CD14-positive monocyte (primary cell): ENCODE measurements around the gene DEFB131B. TPM values are rescaled to one million over a fixed set of nuclear protein-coding genes. Genes with fewer than 3 reads are reported as not detected.
A peak's percentile ranks its signal among the peaks of the same experiment; 100 is the strongest.
"Not testable (repeated sequence)": the region's sequence is repeated elsewhere in the genome, so short reads cannot be mapped to it uniquely, and the experiment has no call there.

Experiments
- DNase-seq, 3 donors: peaks; one replicate each; pipeline ENCODE4 v3.0.0-alpha.2; 2011 to 2022
- H2AFZ ChIP-seq: 2 replicates; pipeline ENCODE4 v1.6.0; 2012; ENCODE audit warnings: mild to moderate bottlenecking, low read depth, low read length, inconsistent platforms; ENCODE audit not compliant: insufficient read depth, poor library complexity, severe bottlenecking
- H3K27ac ChIP-seq, 2 donors: 1 replicate in 1 of 2; 2 replicates in 1 of 2; pipeline ENCODE4 v1.5.1; 2012 to 2013; ENCODE audit warnings: low read length in 2 of 2, control low read depth in 1 of 2, inconsistent platforms in 1 of 2, low read depth in 1 of 2, mild to moderate bottlenecking in 1 of 2
- H3K27me3 ChIP-seq, 2 donors: one replicate each; pipeline versions ENCODE4 v1.6.0 to v1.6.1; 2011 to 2013; ENCODE audit warnings: low read length in 2 of 2; ENCODE audit not compliant: control insufficient read depth in 2 of 2, insufficient read depth in 2 of 2
- H3K36me3 ChIP-seq, 2 donors: replicated peaks in 1 of 2; 1 replicate in 1 of 2; 2 replicates in 1 of 2; pipeline versions ENCODE4 v1.5.1 to v1.6.1; 2012 to 2013; ENCODE audit warnings: low read length in 2 of 2, control low read depth in 1 of 2, inconsistent platforms in 1 of 2, mild to moderate bottlenecking in 1 of 2; ENCODE audit not compliant: insufficient read depth in 2 of 2, control insufficient read depth in 1 of 2
- H3K4me1 ChIP-seq, 2 donors: 1 replicate in 1 of 2; 2 replicates in 1 of 2; pipeline versions ENCODE4 v1.5.1 to v1.6.1; 2012 to 2013; ENCODE audit warnings: low read length in 2 of 2, control low read depth in 1 of 2, inconsistent platforms in 1 of 2, mild to moderate bottlenecking in 1 of 2, moderate library complexity in 1 of 2; ENCODE audit not compliant: insufficient read depth in 2 of 2, control insufficient read depth in 1 of 2
- H3K4me2 ChIP-seq: replicated peaks from 2 replicates; pipeline ENCODE3; 2012; ENCODE audit warnings: low read length, moderate library complexity, mild to moderate bottlenecking; ENCODE audit not compliant: poor library complexity, severe bottlenecking; ENCODE audit errors: extremely low read depth
- H3K4me3 ChIP-seq, 3 experiments: fragments of 200-600 bp in 1 of 3; sonication (generic) in 1 of 3; replicated peaks in 1 of 3; 1 replicate in 2 of 3; 2 replicates in 1 of 3; pipeline ENCODE4 v1.5.1; 2011 to 2013; ENCODE audit warnings: low read length in 3 of 3, mild to moderate bottlenecking in 3 of 3, control low read depth in 2 of 3, low read depth in 2 of 3, inconsistent platforms in 1 of 3, moderate library complexity in 1 of 3
- H3K79me2 ChIP-seq: 2 replicates; pipeline ENCODE4 v1.6.0; 2012; ENCODE audit warnings: mild to moderate bottlenecking, control low read depth, inconsistent platforms, low read length, moderate library complexity; ENCODE audit not compliant: insufficient read depth
- H3K9ac ChIP-seq: 2 replicates; pipeline ENCODE4 v1.6.0; 2017; ENCODE audit warnings: low read length, mild to moderate bottlenecking; ENCODE audit not compliant: insufficient read depth, poor library complexity, severe bottlenecking
- H3K9me3 ChIP-seq, 2 donors: replicated peaks in 1 of 2; 1 replicate in 1 of 2; 2 replicates in 1 of 2; pipeline versions ENCODE4 v1.5.1 to v1.6.1; 2012 to 2013; ENCODE audit warnings: low read length in 2 of 2, control low read depth in 1 of 2; ENCODE audit not compliant: control insufficient read depth in 1 of 2, insufficient read depth in 1 of 2
- H4K20me1 ChIP-seq: 2 replicates; pipeline ENCODE4 v1.6.0; 2012; ENCODE audit warnings: mild to moderate bottlenecking, low read length, control low read depth, moderate library complexity; ENCODE audit not compliant: insufficient read depth
- H3K27ac Mint-ChIP-seq, 7 donors: one replicate each; pipeline ENCODE4 v1.8.0; 2020; ENCODE audit warnings: mild to moderate bottlenecking in 7 of 7, mixed read lengths in 7 of 7, moderate library complexity in 6 of 7, inconsistent platforms in 2 of 7
- H3K27me3 Mint-ChIP-seq, 3 donors: one replicate each; pipeline ENCODE4 v1.8.0; 2021 to 2022; ENCODE audit warnings: low read depth in 3 of 3, mild to moderate bottlenecking in 3 of 3, mixed read lengths in 3 of 3, moderate library complexity in 3 of 3, inconsistent platforms in 1 of 3
- H3K36me3 Mint-ChIP-seq, 2 donors: one replicate each; pipeline ENCODE4 v1.8.0; 2020; ENCODE audit warnings: mixed read lengths in 2 of 2, inconsistent platforms in 1 of 2, mild to moderate bottlenecking in 1 of 2
- H3K4me1 Mint-ChIP-seq: one replicate; pipeline ENCODE4 v1.8.0; 2020; ENCODE audit warnings: mild to moderate bottlenecking, mixed read lengths
- H3K4me3 Mint-ChIP-seq, 2 donors: one replicate each; pipeline ENCODE4 v1.8.0; 2020; ENCODE audit warnings: mild to moderate bottlenecking in 2 of 2, mixed read lengths in 2 of 2, moderate library complexity in 1 of 2
- H3K9me3 Mint-ChIP-seq, 7 donors: one replicate each; pipeline ENCODE4 v1.8.0; 2020 to 2022; ENCODE audit warnings: mixed read lengths in 7 of 7, mild to moderate bottlenecking in 6 of 7, moderate library complexity in 6 of 7, inconsistent platforms in 2 of 7
- WGBS: methylation state at CpG from one replicate; pipeline ENCODE4 v1.1.5; 2013; ENCODE audit warnings: missing lambda C conversion rate; ENCODE audit not compliant: insufficient coverage; 5-methylcytosine and 5-hydroxymethylcytosine counted together
- intact Hi-C, 2 donors: fragments of 100-400 bp; cut with micrococcal nuclease; formaldehyde crosslinking; loops; one replicate each; pipeline versions ENCODE4 v1.15.0 to v1.15.1; 2023
- polyA plus RNA-seq, 3 donors: library from polyadenylated mRNA; depleted of rRNA in 1 of 3; unstranded in 2 of 3; stranded (reverse) in 1 of 3; fragments of 300-500 nt in 2 of 3; fragments of >200 nt in 1 of 3; fragmentation: Illumina TruSeq in 2 of 3; gene quantifications; 1 replicate in 2 of 3; 2 replicates in 1 of 3; pipeline ENCODE4 v1.2.3, GENCODE V29; 2012 to 2021

DEFB131B gene
- polyA plus RNA-seq, 3 donors = not detected

GRCh38 chr11:71869931-71870330 is 8.3 kb upstream of the DEFB131B start:
- H3K9me3 ChIP-seq, H3K4me3 Mint-ChIP-seq, H3K9ac ChIP-seq, H3K79me2 ChIP-seq, H3K4me1 ChIP-seq, H3K27me3 ChIP-seq, H3K27ac Mint-ChIP-seq, H4K20me1 ChIP-seq, H3K4me1 Mint-ChIP-seq, H3K4me2 ChIP-seq, H2AFZ ChIP-seq, H3K9me3 Mint-ChIP-seq, intact Hi-C loops, H3K36me3 ChIP-seq, H3K27me3 Mint-ChIP-seq, H3K4me3 ChIP-seq, H3K36me3 Mint-ChIP-seq, H3K27ac ChIP-seq: not testable (repeated sequence)
- peak in 1 of 3 donors; percentile 4 for DNase-seq
- no CpG with 5 or more reads among the region's 3 CpGs for WGBS

DNA sequence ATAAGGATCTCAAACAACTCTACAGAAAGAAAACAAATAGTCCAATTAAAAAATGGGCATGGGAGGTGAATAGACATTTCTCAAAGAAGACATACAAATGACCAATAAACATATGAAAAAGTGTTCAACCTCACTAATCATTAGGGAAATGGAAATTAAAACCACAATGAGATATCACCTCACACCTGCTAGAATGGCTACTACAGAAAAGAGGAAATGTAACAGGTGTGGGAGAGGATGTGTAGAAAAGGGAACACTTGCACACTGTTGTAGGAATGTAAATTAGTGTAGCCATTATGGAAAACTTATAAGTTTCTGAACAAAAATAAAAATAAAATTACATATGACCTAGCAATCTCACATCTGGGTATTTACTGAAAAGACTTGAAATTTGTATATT is 7.6 kb upstream of the DEFB131B start:
- H2AFZ ChIP-seq, H3K27ac Mint-ChIP-seq, H4K20me1 ChIP-seq, H3K4me3 Mint-ChIP-seq, H3K27ac ChIP-seq, H3K9me3 Mint-ChIP-seq, H3K4me3 ChIP-seq, H3K27me3 ChIP-seq, DNase-seq, H3K9ac ChIP-seq, H3K4me1 Mint-ChIP-seq, H3K4me1 ChIP-seq, H3K79me2 ChIP-seq, intact Hi-C loops, H3K4me2 ChIP-seq, H3K27me3 Mint-ChIP-seq, H3K9me3 ChIP-seq, H3K36me3 ChIP-seq: not testable (repeated sequence)
- peaks cover 11 to 12% of the 10 kb centered on the region in 2 donors for H3K36me3 Mint-ChIP-seq

- WGBS = no CpG with 5 or more reads among the region's 2 CpGs
- DNase-seq, H3K4me1 Mint-ChIP-seq, H3K9me3 ChIP-seq, H3K79me2 ChIP-seq, H3K4me3 ChIP-seq, H3K27me3 ChIP-seq, H3K4me1 ChIP-seq, H3K27ac Mint-ChIP-seq, H2AFZ ChIP-seq, H3K27me3 Mint-ChIP-seq, H3K27ac ChIP-seq, intact Hi-C loops, H3K9me3 Mint-ChIP-seq, H3K4me3 Mint-ChIP-seq, H3K4me2 ChIP-seq, H4K20me1 ChIP-seq, H3K36me3 ChIP-seq, H3K9ac ChIP-seq: not testable (repeated sequence)
- H3K36me3 Mint-ChIP-seq = peaks cover 17 to 29% of the 10 kb centered on the region in 2 donors
Observed at GRCh38 chr11:71876262-71876661, 2.0 kb upstream of the DEFB131B start.

DNA sequence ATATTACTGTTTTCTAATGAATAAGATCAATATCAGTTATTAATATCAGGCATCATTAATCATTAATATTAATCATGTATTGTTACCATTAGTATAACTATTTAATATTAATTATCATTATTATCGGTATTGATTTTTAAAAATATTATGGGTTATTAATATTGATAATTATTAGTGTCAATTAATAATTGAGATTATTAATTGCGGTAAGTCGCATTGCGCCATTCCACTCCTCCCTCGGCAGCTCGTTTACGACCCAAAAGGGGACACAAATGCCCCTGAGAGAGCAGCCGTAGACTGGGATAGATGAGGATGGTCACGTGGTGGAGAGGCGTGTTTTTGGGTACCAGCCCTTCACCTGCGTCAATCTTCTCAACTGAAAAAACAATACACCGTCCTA is 7.6 kb downstream of the DEFB131B start:
- H3K79me2 ChIP-seq, H3K9me3 Mint-ChIP-seq, H3K9me3 ChIP-seq, H3K27ac ChIP-seq, H3K4me3 Mint-ChIP-seq, H3K27me3 ChIP-seq, H2AFZ ChIP-seq, H3K27ac Mint-ChIP-seq, H3K4me1 Mint-ChIP-seq, H3K27me3 Mint-ChIP-seq, DNase-seq, H3K4me1 ChIP-seq, intact Hi-C loops, H3K9ac ChIP-seq, H3K4me2 ChIP-seq, H3K4me3 ChIP-seq, H3K36me3 ChIP-seq, H4K20me1 ChIP-seq: not testable (repeated sequence)
- H3K36me3 Mint-ChIP-seq = peaks cover 9 to 14% of the 10 kb centered on the region in 2 donors
- 98% methylated on average over 7 of the region's 12 CpGs for WGBS
